Inflammatory macrophage treated with lipopolysaccharide for 4 hours (primary cell): ENCODE results near the gene VPREB1.
"Not testable (repeated sequence)": the region's sequence is repeated elsewhere in the genome, so short reads cannot be mapped to it uniquely, and the experiment has no call there.

Experiments used
- DNase-seq: peaks from one replicate; pipeline ENCODE4 v3.0.0-alpha.2; 2020

Gene VPREB1

DNA sequence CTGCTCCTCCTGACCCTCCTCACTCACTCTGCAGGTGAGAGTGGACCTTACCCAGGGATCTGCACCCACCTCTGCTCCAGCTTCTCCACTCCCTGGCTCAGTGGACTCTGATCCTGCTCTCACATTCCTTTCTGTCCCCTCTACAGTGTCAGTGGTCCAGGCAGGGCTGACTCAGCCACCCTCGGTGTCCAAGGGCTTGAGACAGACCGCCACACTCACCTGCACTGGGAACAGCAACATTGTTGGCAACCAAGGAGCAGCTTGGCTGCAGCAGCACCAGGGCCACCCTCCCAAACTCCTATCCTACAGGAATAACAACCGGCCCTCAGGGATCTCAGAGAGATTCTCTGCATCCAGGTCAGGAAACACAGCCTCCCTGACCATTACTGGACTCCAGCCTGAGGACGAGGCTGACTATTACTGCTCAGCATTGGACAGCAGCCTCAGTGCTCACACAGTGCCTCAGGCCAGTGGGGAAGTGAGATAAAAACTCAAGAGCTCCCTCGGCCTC, 29.7 kb upstream of the VPREB1 start:
- no peak for DNase-seq

DNA sequence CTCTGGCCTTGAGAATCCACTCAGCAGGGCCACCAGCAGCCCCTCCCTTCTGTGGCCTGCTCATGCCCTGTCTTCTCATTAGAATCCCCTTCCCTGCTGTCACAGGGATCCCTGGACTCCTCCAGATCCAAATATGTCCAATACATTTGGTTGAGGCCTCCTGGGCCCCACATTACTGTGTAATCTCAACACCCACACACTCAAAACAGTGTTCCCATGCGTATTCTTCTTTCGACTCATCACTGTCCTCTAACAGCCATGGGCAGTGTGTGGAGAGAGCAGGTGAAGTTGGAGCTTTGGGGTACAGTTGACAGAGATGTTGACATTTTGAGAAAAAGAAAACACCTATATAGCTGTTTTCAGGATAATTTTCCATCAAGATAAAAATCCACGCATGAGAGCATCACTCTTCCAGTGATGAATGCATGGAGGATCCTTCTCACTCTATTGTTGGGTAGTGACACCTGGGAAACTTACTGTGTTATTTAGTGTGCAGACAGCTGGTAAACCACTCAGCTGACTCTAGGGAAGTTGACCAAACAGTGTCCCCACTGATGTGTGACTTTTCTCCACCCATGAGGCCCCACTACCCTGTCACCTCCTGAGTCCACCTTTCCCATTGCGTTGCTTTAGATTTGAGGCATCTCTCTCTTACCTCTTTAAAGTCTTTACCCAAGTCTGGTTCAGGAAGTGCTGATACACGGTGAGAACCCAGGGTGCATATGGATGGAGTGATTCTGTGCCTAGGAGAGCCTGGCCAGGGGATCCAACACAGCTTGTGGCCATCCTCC, 28.7 kb upstream of the VPREB1 start:
- DNase-seq: no peak

DNA sequence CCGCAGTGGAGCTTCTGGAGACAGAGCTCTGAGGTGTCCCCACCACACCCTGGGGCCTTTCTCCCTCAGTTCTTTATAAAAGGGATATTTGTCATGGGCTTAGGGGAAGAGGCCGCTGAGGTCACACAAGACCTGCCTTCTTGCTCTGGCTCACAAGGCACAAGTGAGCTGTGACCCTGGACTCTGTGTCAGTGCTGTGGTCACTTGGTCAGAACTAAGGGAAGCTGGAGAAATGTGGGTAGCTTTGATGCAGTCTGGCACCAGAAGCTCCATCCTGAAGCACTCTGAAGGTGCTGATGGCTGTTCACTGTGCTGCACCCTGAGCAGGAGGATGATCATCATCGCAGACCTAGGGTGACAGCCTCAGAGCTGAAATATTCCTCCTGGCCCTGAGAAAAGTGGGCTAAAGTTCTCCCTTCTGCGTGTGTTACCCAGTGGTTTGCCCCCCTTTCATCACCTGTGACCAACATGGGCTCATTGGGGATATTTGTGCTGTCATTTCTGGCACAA, 28.1 kb upstream of the VPREB1 start:
- no peak for DNase-seq

DNA sequence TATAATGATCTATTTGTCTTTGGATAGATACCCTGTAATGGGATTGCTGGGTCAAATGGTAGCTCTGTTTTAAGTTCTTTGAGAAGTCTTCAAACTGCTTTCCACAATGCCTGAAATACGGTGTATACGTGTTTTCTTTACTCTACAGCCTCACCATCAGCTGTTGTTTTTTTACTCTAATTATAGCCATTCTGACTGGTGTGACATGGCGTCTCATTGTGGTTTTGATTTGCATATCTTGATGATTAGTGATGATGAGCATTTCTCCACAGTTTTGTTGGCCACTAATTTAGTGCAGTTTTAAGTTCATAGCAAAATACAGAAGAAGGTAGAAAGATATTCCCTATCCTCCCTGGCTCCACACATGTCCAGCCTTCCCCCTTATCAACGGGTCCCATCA, 26.3 kb upstream of the VPREB1 start:
- no peak for DNase-seq

DNA sequence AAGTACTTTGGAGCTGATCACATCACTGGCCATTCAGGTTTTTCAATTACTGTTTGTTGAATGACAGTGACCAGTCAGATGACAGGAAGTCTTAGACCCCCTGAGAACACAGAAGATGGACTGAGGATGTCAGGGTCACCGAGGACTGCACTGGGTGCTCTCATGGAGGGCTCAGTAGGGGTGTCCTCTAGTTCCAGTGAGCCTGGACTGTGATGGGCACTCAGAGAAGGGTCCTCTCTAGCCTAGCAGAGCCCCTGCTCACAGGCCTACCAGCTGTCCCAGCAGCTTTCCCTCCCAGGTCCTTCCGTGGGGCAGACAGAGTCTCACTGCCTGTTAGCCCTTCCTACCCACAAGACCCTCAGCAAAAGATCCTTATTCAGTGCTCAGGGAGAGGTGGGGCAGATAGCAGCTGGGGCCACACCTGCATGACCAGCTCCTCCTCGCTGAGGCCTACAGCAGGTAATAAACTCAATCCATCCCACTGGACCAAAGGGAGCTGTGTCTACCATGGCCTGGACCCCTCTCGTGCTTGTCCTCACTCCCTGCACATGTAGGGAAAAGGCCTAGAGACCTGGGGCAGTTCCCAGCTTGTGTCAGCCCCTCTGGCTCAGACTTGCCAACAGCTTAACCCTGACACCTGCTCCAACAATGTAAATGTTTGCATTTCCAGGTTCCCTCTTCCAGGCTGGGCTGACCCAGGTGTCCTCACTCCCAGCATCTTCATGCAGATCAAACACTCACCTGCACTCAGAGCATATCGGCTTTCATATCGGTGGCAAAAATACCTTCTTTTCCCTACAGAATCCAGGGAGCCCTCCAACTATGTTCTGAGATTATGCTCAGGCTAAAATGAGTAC, 25.2 kb upstream of the VPREB1 start:
- DNase-seq: no peak

DNA sequence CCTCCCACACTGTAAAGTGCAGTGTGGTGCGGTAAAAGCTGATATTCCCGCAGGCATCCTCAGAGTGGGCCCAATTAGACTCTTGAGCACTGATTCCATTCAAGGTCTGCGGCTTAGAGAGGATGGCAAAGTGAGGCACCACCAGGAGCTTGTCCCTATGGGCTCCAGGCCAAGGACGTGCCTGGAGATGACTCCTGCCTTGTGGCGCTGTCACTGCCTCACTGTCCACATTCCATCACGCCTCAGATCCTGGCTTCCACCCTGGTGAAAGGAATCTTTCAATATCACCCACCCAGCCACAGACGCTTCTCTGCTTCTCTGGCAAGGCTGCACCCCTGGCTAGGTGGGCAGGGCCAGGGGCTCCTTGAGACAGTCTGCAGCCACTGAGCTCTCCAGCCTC, 23.5 kb upstream of the VPREB1 start:
- not testable (repeated sequence) for DNase-seq

DNA sequence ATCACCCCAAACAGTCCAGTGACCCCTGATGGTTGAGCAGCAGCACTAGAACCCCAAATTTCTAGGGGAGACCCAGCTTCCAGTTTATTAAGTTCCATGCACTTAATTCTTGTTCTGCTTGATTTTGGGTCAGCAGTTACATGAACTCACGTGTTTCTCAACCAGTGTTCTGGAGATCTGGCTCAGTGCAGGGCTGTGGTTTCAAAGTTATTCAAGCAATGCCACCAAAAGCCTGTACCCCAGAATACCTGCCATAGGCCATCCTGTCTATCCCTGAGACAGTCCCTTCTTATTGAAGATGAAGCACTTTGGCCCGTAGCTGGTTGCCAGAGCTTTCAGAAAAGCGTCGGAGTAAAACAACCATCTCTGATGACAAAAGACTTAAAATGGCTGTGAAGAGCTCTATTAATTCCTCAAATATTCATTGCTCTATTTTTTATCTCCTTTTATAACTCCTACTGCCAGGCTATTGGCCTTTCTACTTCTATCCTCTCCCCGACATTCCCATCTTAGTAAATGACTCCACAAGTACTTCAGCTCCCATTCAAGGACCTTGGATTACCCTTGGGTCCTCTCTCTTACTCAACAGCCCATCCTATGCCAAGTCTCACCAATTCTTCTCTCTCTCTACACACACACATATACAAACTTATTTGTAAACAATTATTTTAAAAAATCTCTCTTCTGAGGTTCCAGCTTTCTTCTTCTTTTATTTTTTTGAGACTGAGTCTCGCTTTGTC, 18.0 kb upstream of the VPREB1 start:
- no peak for DNase-seq

DNA sequence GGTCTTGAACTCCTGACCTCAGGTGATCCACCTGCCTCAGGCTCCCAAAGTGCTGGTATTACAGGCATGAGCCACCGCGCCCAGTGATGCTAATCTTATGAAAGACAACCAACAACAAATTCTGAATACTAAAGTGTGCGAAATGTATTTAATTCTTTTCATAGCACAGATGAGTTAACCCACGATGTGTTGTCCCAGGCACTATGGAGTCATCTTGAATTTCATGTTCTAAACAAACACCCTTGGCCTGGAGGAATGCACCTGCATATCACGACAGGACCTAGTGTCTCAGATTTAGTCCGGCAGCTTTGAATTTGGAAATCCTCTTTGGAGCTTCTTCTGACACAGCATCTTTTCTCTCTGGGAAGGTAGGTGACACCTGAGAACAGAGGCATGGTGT, 16.2 kb upstream of the VPREB1 start:
- no peak for DNase-seq

DNA sequence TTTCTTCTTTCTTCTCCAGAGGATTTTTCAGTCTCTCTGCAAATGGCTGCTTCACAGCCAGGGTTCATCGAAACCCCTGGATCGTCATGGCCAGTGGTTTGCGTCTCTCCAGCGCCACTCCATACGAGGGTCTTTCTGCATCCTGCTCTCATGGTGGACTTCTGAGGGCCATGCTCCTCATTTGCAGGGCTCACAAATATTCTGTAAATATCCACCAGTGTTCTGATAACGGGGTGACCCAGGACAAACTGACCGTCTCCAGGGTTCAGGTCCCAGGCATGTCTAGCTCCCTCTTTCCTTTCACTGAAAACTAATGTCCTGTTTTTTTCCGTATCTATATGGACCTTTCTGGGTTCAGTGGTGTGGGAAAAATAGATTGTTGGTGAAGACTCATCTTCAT, 15.7 kb upstream of the VPREB1 start:
- DNase-seq: no peak

DNA sequence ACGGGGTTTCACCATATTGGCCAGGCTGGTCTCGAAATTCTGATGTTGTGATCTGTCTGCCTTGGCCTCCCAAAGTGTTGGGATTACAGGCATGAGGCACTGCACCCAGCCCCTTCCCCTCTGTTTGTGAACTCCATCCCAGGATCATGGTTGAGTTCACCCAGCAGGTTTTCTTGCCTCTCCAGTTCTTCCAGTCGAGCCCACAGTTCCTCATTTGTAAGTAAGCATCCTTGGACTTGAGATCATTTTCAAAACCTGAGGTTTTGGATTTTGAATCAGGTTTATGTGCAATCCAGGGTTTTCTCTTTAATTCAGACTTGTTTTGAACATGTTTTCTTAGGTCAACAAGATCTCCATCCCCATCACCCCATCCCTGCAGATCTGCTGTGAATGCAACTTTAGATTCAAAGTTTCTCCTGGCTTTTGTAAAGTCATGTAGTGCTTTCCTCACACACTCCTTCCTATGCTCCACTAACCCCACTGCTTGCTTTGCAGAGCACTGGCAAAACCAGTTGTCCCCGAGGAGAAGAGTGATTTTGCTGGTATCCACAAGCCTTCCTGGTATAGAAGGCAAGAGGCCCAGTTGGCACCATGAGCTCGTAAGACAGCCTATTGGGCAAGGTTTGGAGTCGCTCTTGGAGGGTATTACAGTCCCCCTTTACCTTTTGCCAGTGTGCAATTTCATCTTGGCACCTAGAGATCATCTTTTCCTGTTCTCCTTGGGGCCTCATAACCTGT, 14.7 kb upstream of the VPREB1 start:
- DNase-seq: no peak

DNA sequence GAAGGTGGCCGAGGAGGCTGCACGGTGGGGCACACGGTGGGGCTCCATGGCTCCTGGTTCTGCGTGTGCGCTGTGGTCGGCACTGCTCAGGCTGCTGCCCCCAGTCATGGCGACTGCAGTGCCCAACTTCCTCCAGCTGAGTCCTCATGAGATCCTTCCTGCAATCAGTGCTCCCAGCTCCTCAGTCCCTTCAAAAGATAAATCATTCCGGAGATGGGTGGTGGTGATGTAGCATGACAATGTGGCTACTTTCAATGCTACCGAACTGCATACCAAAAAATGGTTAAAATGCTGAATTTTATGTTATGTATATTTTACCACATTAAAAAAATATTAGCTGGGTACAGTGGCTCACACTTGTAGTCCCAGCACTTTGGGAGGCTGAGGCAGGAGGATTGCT, 14.1 kb upstream of the VPREB1 start:
- no peak for DNase-seq

DNA sequence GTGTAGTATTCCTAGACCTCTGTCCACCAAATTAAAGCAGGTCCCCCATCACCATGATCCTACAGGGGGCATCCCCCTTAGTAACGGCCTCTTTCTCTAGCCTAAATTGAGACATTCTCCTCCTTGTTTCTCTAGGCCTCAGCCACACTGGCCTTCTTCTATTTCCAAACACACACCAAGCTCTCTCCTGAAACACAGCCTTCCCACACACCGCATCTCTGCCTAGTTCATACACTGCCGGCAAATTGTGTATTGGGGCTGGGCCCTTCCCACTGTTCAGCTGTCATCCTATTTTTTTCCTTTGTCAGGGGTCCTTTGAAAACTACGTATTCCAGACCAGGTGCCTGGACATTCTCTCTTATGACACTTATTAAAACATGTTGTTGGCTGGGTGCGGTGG, 11.5 kb upstream of the VPREB1 start:
- no peak for DNase-seq

DNA sequence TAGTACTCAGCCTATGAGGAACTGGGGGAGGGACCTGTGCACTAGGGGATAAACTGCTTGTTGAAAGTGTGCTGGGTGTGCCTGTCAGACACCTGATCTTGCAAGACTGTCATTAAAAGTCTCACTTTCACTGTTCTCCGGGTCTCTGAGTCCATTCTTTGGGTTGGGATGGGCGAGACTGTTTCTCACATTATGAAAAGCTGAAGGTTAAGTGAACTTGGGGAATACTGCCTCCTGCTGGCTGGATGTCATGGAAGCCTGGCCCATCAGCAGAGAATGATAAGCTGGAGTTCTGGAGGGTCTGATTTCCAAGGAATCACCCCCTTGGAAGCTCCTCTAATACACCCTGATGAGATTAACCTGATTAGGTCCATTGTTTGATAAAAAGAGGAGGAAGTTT, 9.0 kb upstream of the VPREB1 start:
- peak; percentile 53 for DNase-seq

DNA sequence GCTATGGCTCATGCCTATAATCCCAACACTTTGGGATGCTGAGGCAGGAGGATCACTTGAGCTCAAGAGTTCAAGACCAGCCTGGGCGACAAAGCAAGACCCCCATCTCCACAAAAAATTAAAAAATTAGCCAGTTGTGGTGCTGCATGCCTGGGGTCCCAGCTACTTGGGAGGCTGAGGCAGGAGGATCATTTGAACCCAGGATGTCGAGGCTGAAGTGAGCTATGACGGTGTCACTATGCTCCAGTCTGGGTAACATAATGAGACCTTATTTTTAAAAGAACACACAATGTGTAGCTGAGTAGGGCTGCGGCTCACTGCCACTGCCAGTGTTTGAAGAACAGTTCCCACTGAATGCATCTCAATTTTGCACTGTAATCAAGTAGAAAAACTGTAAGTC, 7.1 kb upstream of the VPREB1 start:
- DNase-seq: no peak

DNA sequence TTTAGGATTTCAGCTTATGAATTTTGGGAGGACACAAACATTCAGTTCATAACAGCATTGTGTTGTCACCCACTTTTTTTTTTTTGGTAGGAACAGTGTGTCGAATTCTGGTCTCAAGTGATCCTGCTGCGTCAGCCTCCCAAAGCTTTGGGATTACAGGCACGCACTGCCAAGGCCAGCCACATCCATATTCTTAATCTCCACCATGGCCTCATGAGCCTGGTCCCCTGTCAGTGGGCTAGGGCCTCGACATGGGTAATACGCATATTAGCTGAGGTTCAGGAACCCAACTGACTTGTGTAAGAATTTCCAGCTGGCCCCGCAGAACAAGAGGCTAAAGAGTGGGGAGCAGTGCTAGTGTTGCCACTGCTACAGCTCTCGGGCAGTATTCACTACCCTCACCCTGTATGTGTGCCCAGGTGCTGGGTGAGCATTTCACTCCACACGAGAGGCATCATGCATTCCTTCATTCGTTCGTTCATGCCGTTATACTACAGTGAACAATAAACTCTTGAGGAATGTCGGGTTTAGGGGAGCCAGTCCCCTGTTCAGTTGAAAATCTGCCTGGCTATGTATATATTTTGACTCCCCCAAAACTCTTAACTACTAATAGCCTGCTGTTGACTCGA, 5.2 kb upstream of the VPREB1 start:
- no peak for DNase-seq

DNA sequence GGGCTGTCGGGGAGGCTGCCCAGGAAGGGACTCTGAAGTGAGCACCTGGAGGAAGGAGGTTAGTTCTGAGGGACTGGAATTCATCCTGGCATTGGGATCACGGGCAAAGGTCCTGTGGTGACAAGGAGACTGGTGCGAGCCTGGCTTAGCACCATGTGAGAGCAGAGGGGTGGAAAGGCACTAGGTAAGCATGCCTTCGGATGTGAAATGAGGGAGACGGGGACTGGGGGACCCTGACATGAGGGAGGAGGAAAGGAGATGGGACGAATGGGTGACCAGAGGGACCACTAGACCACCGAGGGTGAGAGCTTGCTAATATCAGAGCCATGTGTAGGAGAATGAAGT, 3.1 kb upstream of the VPREB1 start:
- DNase-seq: no peak

DNA sequence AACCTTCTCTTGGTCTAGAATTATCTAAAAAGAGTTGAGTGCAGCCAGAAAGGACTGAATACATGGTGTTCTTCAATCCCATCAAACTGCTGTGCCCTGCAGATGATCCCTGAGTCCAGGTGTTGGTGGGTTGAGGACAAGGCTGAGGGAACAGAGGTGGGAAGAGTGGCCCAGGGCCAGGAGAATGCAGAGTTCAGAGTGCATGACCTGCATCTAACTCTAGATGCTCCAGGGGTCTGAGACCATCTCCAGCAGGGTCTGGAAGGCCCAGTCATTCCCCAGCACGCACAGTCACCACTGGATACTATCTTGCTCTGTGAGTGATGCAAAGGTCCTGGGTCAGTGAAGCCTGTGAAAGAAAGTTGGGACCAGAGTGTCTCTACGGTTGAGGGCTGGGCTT, 2.1 kb upstream of the VPREB1 start:
- no peak for DNase-seq

DNA sequence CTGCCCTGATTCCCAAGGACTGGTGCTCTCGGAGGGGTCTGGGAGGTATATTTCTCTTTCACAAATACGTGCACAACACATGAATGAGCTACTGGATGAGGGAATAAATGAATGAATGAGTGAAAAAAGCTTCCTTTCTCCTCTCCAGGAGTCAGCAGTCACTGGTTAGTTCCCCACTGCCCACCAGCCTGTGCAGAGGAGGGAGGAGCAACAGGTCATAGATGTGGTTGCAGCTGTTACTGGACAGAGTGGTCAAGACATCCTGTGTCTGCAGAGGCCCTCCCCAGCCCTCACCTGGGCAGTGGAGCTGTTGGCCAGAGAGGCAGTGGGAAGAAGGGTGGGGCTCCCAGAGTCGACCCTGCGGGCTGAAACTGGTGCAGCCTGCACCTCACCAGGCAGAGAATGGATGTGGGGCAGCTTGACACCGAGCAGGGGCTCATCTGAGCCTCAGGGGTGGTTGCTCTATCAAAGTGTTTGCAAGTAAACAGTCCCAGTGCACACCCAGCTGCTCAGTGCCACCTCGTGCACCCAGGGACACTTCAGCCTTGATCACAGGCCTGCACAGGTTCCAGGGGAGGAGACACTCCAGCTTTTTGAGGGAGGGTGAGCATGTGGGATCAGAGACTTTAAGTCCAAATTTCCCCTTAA, 1.4 kb upstream of the VPREB1 start:
- no peak for DNase-seq

DNA sequence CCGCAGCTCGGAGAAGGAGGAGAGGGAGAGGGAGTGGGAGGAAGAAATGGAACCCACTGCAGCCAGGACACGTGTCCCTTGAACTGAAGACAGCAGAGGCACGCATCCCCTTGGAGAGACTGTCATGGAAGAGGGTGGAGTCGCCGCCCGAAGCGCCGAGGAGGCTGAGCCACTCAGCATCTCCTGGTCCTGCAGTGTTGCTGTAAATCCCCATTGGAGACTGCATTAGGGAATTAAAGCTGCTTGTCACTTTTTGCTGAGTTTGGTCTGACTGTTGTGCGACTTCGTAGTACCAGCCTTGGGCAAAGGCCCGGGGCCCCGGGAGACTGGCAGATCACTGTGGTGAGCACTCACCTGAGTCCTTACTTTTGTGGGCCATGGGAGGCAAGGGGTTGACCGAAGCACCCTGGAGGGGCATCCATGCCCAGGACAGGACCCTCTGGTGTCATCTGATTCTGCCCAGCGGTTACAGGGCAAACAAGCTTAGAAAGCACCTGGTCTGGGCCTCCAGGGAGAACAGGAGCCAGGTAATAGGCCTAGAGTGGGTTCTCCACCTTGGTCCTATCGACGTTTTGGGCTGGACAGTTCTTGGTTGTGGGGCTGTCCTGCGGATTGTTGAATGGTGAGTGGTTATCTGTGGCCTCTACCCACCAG, 797 bp downstream of the VPREB1 start:
- no peak for DNase-seq

DNA sequence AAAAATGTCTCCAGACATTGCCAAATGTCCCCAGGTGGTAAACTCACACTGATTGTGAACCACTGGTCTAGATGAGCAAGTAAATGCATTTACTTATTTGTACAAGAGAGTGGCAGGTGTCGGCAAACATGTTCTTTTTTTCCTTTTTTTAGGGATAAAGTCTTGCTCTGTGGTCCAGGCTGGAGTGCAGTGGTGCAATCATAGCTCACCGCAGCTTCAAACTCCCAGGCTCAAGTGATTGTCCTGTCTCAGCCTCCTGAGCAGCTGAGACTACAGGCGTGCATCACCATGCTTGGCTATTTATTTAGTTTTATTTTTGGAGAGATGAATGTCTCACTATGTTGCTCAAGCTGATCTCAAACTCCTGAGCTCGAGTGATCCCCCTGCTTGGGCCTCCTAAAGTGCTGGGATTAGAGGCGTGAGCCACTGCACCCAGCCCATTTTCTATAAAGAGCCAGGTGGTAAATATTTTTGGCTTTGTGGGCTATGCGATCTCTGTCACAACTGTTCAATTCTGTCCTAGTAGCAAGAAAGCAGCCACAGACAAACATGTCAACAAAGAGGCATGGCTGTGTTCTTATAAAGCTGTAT, 1.4 kb downstream of the VPREB1 start:
- DNase-seq: no peak

DNA sequence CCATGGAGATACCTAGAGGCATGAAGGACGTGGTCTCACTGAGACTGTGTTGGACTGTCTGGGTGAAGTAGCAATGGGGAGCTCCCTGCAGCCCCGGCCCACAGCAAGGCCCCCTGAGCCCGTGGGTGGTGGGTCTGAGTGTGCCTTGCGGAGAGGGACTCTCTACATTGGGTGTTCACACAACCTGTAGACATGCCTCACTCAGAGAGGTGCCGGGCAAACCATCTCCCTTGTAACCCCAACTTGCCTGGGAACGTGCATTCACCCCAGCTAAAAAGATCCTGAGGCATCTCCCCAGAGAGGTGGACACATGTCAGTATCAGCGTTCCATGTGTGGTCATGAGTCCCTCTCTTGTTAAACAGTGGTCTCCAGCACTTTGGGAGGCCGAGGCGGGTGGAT, 2.1 kb downstream of the VPREB1 start:
- DNase-seq: no peak
